IMR-90 (cell line): Measurements from ENCODE around the gene DUSP3. TPM values are rescaled to one million over a fixed set of nuclear protein-coding genes. Genes with fewer than 3 reads are reported as not detected.

Experiments used
- ATAC-seq: fragments of 200-7000 bp; cut with Tn5 transposase; 2 replicates; pipeline ENCODE4 v1.9.1; 2020; ENCODE audit warnings: low read depth, mild to moderate bottlenecking, moderate library complexity
- BruUV-seq: library from RNA; stranded (reverse); fragments of 400-500 nt; replicated peaks from 2 replicates; lab custom pipeline; 2021; lab: Mats Ljungman, UMichigan
- CTCF ChIA-PET: fragments of 300-600 bp; formaldehyde crosslinking; extraction: SDS; loops from one replicate; lab custom pipeline; 2021; ENCODE audit warnings: antibody characterized with exemption; lab: Yijun Ruan, JAX
- POLR2A ChIA-PET: fragments of 300-600 bp; sonication (Branson Sonifier 250); formaldehyde crosslinking; loops from one replicate; lab custom pipeline; 2022; ENCODE audit warnings: antibody characterized with exemption; ENCODE audit not compliant: unreplicated experiment; lab: Charles Lee
- DNase-seq: peaks from one replicate; pipeline ENCODE4 v3.0.0; 2013
- H2AFZ ChIP-seq: replicated peaks from 2 replicates; pipeline ENCODE3; 2013; ENCODE audit warnings: low read length, mild to moderate bottlenecking; ENCODE audit not compliant: poor library complexity
- H2AK5ac ChIP-seq: 2 replicates; pipeline ENCODE4 v1.6.1; 2013; ENCODE audit warnings: low read depth, low read length, inconsistent platforms
- H2AK9ac ChIP-seq: replicated peaks from 2 replicates; pipeline ENCODE3; 2013; ENCODE audit warnings: mild to moderate bottlenecking, low read depth, low read length, moderate library complexity; ENCODE audit not compliant: poor library complexity
- H2BK120ac ChIP-seq: 2 replicates; pipeline ENCODE4 v1.6.1; 2013; ENCODE audit warnings: low read depth, low read length, inconsistent platforms
- H2BK15ac ChIP-seq: 3 replicates; pipeline ENCODE4 v1.6.1; 2013; ENCODE audit warnings: low read depth, low read length, inconsistent platforms
- H2BK20ac ChIP-seq: 2 replicates; pipeline ENCODE4 v1.6.1; 2013; ENCODE audit warnings: low read depth, mild to moderate bottlenecking, inconsistent platforms, low read length, moderate library complexity
- H2BK5ac ChIP-seq: 2 replicates; pipeline ENCODE4 v1.6.1; 2013; ENCODE audit warnings: mild to moderate bottlenecking, low read depth, low read length, inconsistent platforms; ENCODE audit not compliant: poor library complexity, severe bottlenecking
- H3K14ac ChIP-seq: replicated peaks from 2 replicates; pipeline ENCODE4 v1.6.1; 2013; ENCODE audit warnings: low read depth, low read length, inconsistent platforms
- H3K18ac ChIP-seq: 2 replicates; pipeline ENCODE4 v1.6.1; 2013; ENCODE audit warnings: low read depth, low read length, control low read depth
- H3K23ac ChIP-seq: 2 replicates; pipeline ENCODE4 v1.6.1; 2013; ENCODE audit warnings: low read depth, low read length, inconsistent platforms
- H3K27ac ChIP-seq: 2 replicates; pipeline ENCODE4 v1.5.1; 2013; ENCODE audit warnings: mild to moderate bottlenecking, control low read depth, low read length; ENCODE audit not compliant: insufficient read depth
- H3K27me3 ChIP-seq: 2 replicates; pipeline ENCODE4 v1.6.1; 2013; ENCODE audit warnings: low read length; ENCODE audit not compliant: control insufficient read depth, insufficient read depth
- H3K36me3 ChIP-seq: 2 replicates; pipeline ENCODE4 v1.6.1; 2013; ENCODE audit warnings: low read length, mixed read lengths; ENCODE audit not compliant: control insufficient read depth, insufficient read depth
- H3K4ac ChIP-seq: 2 replicates; pipeline ENCODE4 v1.6.1; 2013; ENCODE audit warnings: low read depth, low read length, inconsistent platforms
- H3K4me1 ChIP-seq: 2 replicates; pipeline ENCODE4 v1.6.1; 2013; ENCODE audit warnings: low read length, mixed read lengths; ENCODE audit not compliant: control insufficient read depth, insufficient read depth
- H3K4me2 ChIP-seq: 2 replicates; pipeline ENCODE4 v1.6.1; 2013; ENCODE audit warnings: low read depth, mild to moderate bottlenecking, control low read depth, low read length, moderate library complexity
- H3K4me3 ChIP-seq: 2 replicates; pipeline ENCODE4 v1.5.1; 2013; ENCODE audit warnings: low read depth, mild to moderate bottlenecking, control low read depth, low read length, moderate library complexity; ENCODE audit not compliant: insufficient read depth
- H3K56ac ChIP-seq: 2 replicates; pipeline ENCODE4 v1.6.1; 2013; ENCODE audit warnings: low read length, inconsistent platforms; ENCODE audit not compliant: insufficient read depth; ENCODE audit errors: extremely low read depth
- H3K79me1 ChIP-seq, 2 experiments: 2 replicates each; pipeline ENCODE4 v1.6.1; 2013; ENCODE audit warnings: low read length in 2 of 2, inconsistent platforms in 1 of 2, low read depth in 1 of 2
- H3K9ac ChIP-seq: 2 replicates; pipeline ENCODE4 v1.6.1; 2013; ENCODE audit warnings: low read depth, low read length, control low read depth
- H3K9me1 ChIP-seq: 2 replicates; pipeline ENCODE4 v1.6.1; 2013; ENCODE audit warnings: low read length, inconsistent platforms; ENCODE audit not compliant: insufficient read depth
- H3K9me3 ChIP-seq: 2 replicates; pipeline ENCODE4 v1.6.1; 2013; ENCODE audit warnings: low read length; ENCODE audit not compliant: control insufficient read depth, insufficient read depth
- H4K20me1 ChIP-seq: 2 replicates; pipeline ENCODE4 v1.6.1; 2013; ENCODE audit warnings: low read length, inconsistent platforms; ENCODE audit not compliant: insufficient read depth
- H4K5ac ChIP-seq: 2 replicates; pipeline ENCODE4 v1.6.1; 2013; ENCODE audit warnings: mild to moderate bottlenecking, low read depth, low read length, control low read depth
- H4K8ac ChIP-seq, 2 experiments: 2 replicates each; pipeline ENCODE4 v1.6.1; 2013; ENCODE audit warnings: low read depth in 2 of 2, low read length in 2 of 2, control low read depth in 1 of 2, inconsistent platforms in 1 of 2
- H4K91ac ChIP-seq: 2 replicates; pipeline ENCODE4 v1.6.1; 2013; ENCODE audit warnings: low read depth, low read length, inconsistent platforms; ENCODE audit not compliant: insufficient read depth
- BHLHE40 ChIP-seq: fragments of 150-350 bp; IDR thresholded peaks from 2 replicates; pipeline ENCODE4 v1.6.1; 2016; ENCODE audit warnings: mild to moderate bottlenecking, low read depth, low read length
- CEBPB ChIP-seq: IDR thresholded peaks from 2 replicates; pipeline ENCODE4 v1.6.1; 2012; ENCODE audit warnings: low read depth, low read length, improper control_type of control experiment
- CHD1 ChIP-seq: IDR thresholded peaks from 2 replicates; pipeline ENCODE4 v1.6.1; 2012; ENCODE audit warnings: low read depth, low read length, improper control_type of control experiment
- FOS ChIP-seq: fragments of 150-350 bp; IDR thresholded peaks from 2 replicates; pipeline ENCODE4 v1.6.1; 2016; ENCODE audit warnings: low read depth, low read length
- MAFK ChIP-seq: IDR thresholded peaks from 2 replicates; pipeline ENCODE4 v1.6.1; 2012; ENCODE audit warnings: low read depth, low read length, improper control_type of control experiment
- MAZ ChIP-seq: IDR thresholded peaks from 2 replicates; pipeline ENCODE4 v1.6.1; 2012; ENCODE audit warnings: low read depth, mild to moderate bottlenecking, low read length, improper control_type of control experiment, moderate library complexity, borderline replicate concordance
- MXI1 ChIP-seq: IDR thresholded peaks from 2 replicates; pipeline ENCODE4 v1.6.1; 2012; ENCODE audit warnings: low read depth, mild to moderate bottlenecking, low read length, moderate library complexity, borderline replicate concordance
- NFE2L2 ChIP-seq: fragments of 150-350 bp; IDR thresholded peaks from 2 replicates; pipeline ENCODE4 v1.6.1; 2016; ENCODE audit warnings: low read depth, mild to moderate bottlenecking, low read length
- POLR2A ChIP-seq: IDR thresholded peaks from 2 replicates; pipeline ENCODE4 v1.6.1; 2012; ENCODE audit warnings: mild to moderate bottlenecking, low read depth, low read length
- RAD21 ChIP-seq: IDR thresholded peaks from 2 replicates; pipeline ENCODE4 v1.6.1; 2012; ENCODE audit warnings: low read length, improper control_type of control experiment
- RCOR1 ChIP-seq: IDR thresholded peaks from 2 replicates; pipeline ENCODE4 v1.6.1; 2012; ENCODE audit warnings: mild to moderate bottlenecking, low read length, improper control_type of control experiment; ENCODE audit not compliant: insufficient replicate concordance
- RFX5 ChIP-seq: IDR thresholded peaks from 2 replicates; pipeline ENCODE4 v1.8.0; 2012; ENCODE audit warnings: low read depth, mild to moderate bottlenecking, low read length, moderate library complexity
- SMC3 ChIP-seq: fragments of 150-350 bp; IDR thresholded peaks from 2 replicates; pipeline ENCODE4 v1.6.1; 2016; ENCODE audit warnings: low read depth, mild to moderate bottlenecking, antibody characterized with exemption, low read length, moderate library complexity
- WGBS, 2 experiments: methylation state at CpG; one replicate each; pipeline versions ENCODE4 v1.1.5 to v1.1.7; 2013; ENCODE audit warnings: missing lambda C conversion rate in 2 of 2; ENCODE audit not compliant: insufficient read length in 1 of 2; ENCODE audit errors: extremely low coverage in 2 of 2; 5-methylcytosine and 5-hydroxymethylcytosine counted together
- dilution Hi-C: fragments of 300-500 bp; cut with HindIII; formaldehyde crosslinking; loops from one replicate; pipeline ENCODE4 v1.14.3; 2018; ENCODE audit warnings: low sequenced_read_pairs; ENCODE audit not compliant: unreplicated experiment
- in situ Hi-C: fragments of 300-500 bp; cut with MboI; formaldehyde crosslinking; loops from 3 replicates; pipeline ENCODE4 v1.14.3; 2019; ENCODE audit warnings: low sequenced_read_pairs, inconsistent platforms, mixed read lengths
- intact Hi-C: fragments of 100-400 bp; cut with micrococcal nuclease; formaldehyde crosslinking; loops from 2 replicates; pipeline ENCODE4 v1.10.0; 2022
- polyA plus RNA-seq, 3 experiments: library from polyadenylated mRNA; depleted of rRNA; stranded (reverse); fragments of >200 nt; gene quantifications; 2 replicates each; pipeline ENCODE4 v1.2.3, GENCODE V29; 2012; ENCODE audit warnings: low replicate concordance in 1 of 3
- total RNA-seq: library from RNA; depleted of rRNA; stranded (reverse); fragments of >200 nt; gene quantifications from 2 replicates; pipeline ENCODE4 v1.2.3, GENCODE V29; 2012
- TF ChIP-seq, protein P1 (sequence below): fragments of 150-350 bp; IDR thresholded peaks from 2 replicates; pipeline ENCODE4 v1.6.1; 2017; ENCODE audit warnings: mild to moderate bottlenecking, antibody characterized with exemption, low read length, low read depth
- TF ChIP-seq, protein P2 (sequence below): conservative IDR thresholded peaks from 2 replicates; pipeline ENCODE4 v1.5.1; 2012; ENCODE audit warnings: mild to moderate bottlenecking, low read depth, low read length, improper control_type of control experiment
- TF ChIP-seq, protein P3 (sequence below): fragments of 150-350 bp; IDR thresholded peaks from 2 replicates; pipeline ENCODE4 v1.6.1; 2016; ENCODE audit warnings: low read depth, mild to moderate bottlenecking, low read length, moderate library complexity, borderline replicate concordance

Gene DUSP3
- total and polyA plus RNA-seq, 2 of the 4 experiments (the other 2 are of a cell fraction): 33.3 to 40.9 TPM

DNA sequence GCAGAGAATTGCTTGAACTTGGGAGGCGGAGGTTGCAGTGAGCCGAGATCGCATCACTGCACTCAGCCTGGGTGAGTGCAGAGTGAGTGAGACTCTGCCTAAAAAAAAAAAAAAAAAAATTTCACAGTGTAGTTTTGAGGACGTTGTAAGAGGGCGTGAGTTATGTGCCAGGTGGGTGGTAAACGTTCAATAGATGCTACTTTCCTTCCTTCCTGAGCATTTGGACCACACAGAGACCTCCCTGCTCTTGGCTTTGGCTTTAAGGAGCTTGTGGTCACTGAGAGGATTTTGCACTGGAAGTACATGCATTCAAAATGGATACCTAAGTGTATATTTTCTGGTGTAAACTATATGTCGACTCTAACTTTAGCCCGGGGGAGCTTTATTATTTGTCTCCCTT lies 50.7 kb downstream of the DUSP3 start:
- Histone ChIP-seq H4K5ac (no peak overlapping the region), H2BK120ac (no peak overlapping the region), H3K9ac (no peak overlapping the region), H4K91ac (no peak overlapping the region), H3K9me1 (0 out of 2 replicates have a peak, but pooled peaks cover 6% of the 10 kb centered on the region), H3K4me1 (peaks cover 12% of the 10 kb centered on the region), H3K27me3 (no peaks in the 10 kb centered on the region), H3K4me2 (no peak overlapping the region), H3K79me1 (no peaks in the 10 kb centered on the region), H2BK15ac (no peak overlapping the region), H3K4me3 (no peak overlapping the region), H2AK9ac (no peak overlapping the region), H4K20me1 (no peaks in the 10 kb centered on the region), H3K36me3 (no peaks in the 10 kb centered on the region), H3K27ac (no peak overlapping the region), H3K4ac (no peak overlapping the region), H3K9me3 (no peaks in the 10 kb centered on the region), H2BK5ac (no peak overlapping the region), H3K56ac (no peak overlapping the region), H2AFZ (no peak overlapping the region), H2AK5ac (no peak overlapping the region; the same call in 1 of the 2 replicates), H3K14ac (no peak overlapping the region), H2BK20ac (no peak overlapping the region), H3K23ac (no peak overlapping the region), H3K18ac (no peak overlapping the region), H4K8ac (no peak overlapping the region)
- BruUV-seq: no TSS peak
- no peak for ATAC-seq
- DNase-seq: no peak
- ChIA-PET POLR2A (no interaction called here), CTCF (no interaction called here)
- in situ Hi-C loops: no loop called here
- intact Hi-C loops: no loop called here
- 83% methylated on average over 1 of the region's 8 CpGs; no CpG with 5 or more reads in 1 of the 2 experiments for WGBS, 2 experiments
- TF ChIP-seq, protein P1, sequence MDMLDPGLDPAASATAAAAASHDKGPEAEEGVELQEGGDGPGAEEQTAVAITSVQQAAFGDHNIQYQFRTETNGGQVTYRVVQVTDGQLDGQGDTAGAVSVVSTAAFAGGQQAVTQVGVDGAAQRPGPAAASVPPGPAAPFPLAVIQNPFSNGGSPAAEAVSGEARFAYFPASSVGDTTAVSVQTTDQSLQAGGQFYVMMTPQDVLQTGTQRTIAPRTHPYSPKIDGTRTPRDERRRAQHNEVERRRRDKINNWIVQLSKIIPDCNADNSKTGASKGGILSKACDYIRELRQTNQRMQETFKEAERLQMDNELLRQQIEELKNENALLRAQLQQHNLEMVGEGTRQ: no peak
- TF ChIP-seq CHD1 (no peak), FOS (no peak), RAD21 (no peak), MAFK (no peak), NFE2L2 (no peak), CEBPB (no peak), RFX5 (no peak), MAZ (no peak), BHLHE40 (no peak), MXI1 (no peak), POLR2A (no peak), RCOR1 (no peak), SMC3 (no peak)
- TF ChIP-seq, protein P2, sequence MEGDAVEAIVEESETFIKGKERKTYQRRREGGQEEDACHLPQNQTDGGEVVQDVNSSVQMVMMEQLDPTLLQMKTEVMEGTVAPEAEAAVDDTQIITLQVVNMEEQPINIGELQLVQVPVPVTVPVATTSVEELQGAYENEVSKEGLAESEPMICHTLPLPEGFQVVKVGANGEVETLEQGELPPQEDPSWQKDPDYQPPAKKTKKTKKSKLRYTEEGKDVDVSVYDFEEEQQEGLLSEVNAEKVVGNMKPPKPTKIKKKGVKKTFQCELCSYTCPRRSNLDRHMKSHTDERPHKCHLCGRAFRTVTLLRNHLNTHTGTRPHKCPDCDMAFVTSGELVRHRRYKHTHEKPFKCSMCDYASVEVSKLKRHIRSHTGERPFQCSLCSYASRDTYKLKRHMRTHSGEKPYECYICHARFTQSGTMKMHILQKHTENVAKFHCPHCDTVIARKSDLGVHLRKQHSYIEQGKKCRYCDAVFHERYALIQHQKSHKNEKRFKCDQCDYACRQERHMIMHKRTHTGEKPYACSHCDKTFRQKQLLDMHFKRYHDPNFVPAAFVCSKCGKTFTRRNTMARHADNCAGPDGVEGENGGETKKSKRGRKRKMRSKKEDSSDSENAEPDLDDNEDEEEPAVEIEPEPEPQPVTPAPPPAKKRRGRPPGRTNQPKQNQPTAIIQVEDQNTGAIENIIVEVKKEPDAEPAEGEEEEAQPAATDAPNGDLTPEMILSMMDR: no peak
- TF ChIP-seq, protein P3, sequence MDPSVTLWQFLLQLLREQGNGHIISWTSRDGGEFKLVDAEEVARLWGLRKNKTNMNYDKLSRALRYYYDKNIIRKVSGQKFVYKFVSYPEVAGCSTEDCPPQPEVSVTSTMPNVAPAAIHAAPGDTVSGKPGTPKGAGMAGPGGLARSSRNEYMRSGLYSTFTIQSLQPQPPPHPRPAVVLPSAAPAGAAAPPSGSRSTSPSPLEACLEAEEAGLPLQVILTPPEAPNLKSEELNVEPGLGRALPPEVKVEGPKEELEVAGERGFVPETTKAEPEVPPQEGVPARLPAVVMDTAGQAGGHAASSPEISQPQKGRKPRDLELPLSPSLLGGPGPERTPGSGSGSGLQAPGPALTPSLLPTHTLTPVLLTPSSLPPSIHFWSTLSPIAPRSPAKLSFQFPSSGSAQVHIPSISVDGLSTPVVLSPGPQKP: no peak
- dilution Hi-C loops: no loop called here
